H1 (cell line): ENCODE results near the gene EPHA1. TPM values are rescaled to one million over a fixed set of nuclear protein-coding genes. Genes with fewer than 3 reads are reported as not detected.
"Not testable (repeated sequence)": the region's sequence is repeated elsewhere in the genome, so short reads cannot be mapped to it uniquely, and the experiment has no call there.

Source experiments
- CTCF ChIA-PET: fragments of 300-600 bp; sonication (Branson Sonifier 250); formaldehyde crosslinking; loops from one replicate; lab custom pipeline; 2021; ENCODE audit not compliant: partially characterized antibody; lab: Charles Lee
- POLR2A ChIA-PET: fragments of 300-600 bp; sonication (Branson Sonifier 250); formaldehyde crosslinking; loops from one replicate; lab custom pipeline; 2021; ENCODE audit warnings: inconsistent platforms; ENCODE audit not compliant: partially characterized antibody; lab: Charles Lee
- DNase-seq, 2 experiments: peaks; one replicate each; pipeline versions ENCODE4 v3.0.0 to v3.0.0-alpha.2; 2010 to 2022; ENCODE audit warnings: low spot score in 2 of 2, low read depth in 1 of 2, mixed read lengths in 1 of 2
- FAIRE-seq: peaks from 2 replicates; lab custom pipeline; 2011; peaks lifted over from hg19 to GRCh38; lab: Jason Lieb, UNC
- H2AFZ ChIP-seq: 2 replicates; pipeline ENCODE4 v1.8.1; 2012; ENCODE audit warnings: low read length, inconsistent platforms
- H2AK5ac ChIP-seq: 2 replicates; pipeline ENCODE4 v1.6.1; 2013; ENCODE audit warnings: low read depth, low read length
- H2BK120ac ChIP-seq: replicated peaks from 2 replicates; pipeline ENCODE3; 2013; ENCODE audit warnings: low read depth, low read length, inconsistent platforms
- H2BK12ac ChIP-seq: 2 replicates; pipeline ENCODE4 v1.6.1; 2013; ENCODE audit warnings: low read depth, low read length
- H2BK15ac ChIP-seq: 2 replicates; pipeline ENCODE4 v1.6.1; 2013; ENCODE audit warnings: low read length
- H2BK20ac ChIP-seq: 2 replicates; pipeline ENCODE4 v1.6.1; 2013; ENCODE audit warnings: low read length
- H2BK5ac ChIP-seq: 2 replicates; pipeline ENCODE4 v1.6.1; 2013; ENCODE audit warnings: low read depth, low read length
- H3K14ac ChIP-seq: 2 replicates; pipeline ENCODE4 v1.6.1; 2013; ENCODE audit warnings: inconsistent platforms; ENCODE audit not compliant: insufficient read length
- H3K18ac ChIP-seq: 2 replicates; pipeline ENCODE4 v1.6.1; 2013; ENCODE audit warnings: low read length; ENCODE audit errors: extremely low read depth
- H3K23ac ChIP-seq: 2 replicates; pipeline ENCODE4 v1.6.1; 2013; ENCODE audit warnings: inconsistent platforms; ENCODE audit not compliant: insufficient read length
- H3K23me2 ChIP-seq: 2 replicates; pipeline ENCODE4 v1.6.1; 2013; ENCODE audit warnings: low read depth, low read length
- H3K27ac ChIP-seq: 2 replicates; pipeline ENCODE4 v1.6.1; 2011; ENCODE audit warnings: low read depth, low read length, inconsistent platforms
- H3K27me3 ChIP-seq, 4 experiments: replicated peaks in 1 of 4; 1 replicate in 1 of 4; 2 replicates in 3 of 4; pipeline versions ENCODE4 v1.6.1 to v1.8.1; 2011 to 2013; ENCODE audit warnings: low read length in 3 of 4, mild to moderate bottlenecking in 3 of 4, inconsistent platforms in 2 of 4, mixed read lengths in 2 of 4, moderate library complexity in 1 of 4; ENCODE audit not compliant: control insufficient read depth in 3 of 4, insufficient read depth in 3 of 4; ENCODE audit errors: extremely low read depth in 1 of 4
- H3K36me3 ChIP-seq, 4 experiments: 2 replicates each; pipeline versions ENCODE4 v1.6.1 to v1.8.1; 2011 to 2013; ENCODE audit warnings: mild to moderate bottlenecking in 4 of 4, low read length in 3 of 4, moderate library complexity in 2 of 4, control low read depth in 1 of 4, inconsistent platforms in 1 of 4; ENCODE audit not compliant: insufficient read depth in 4 of 4, control insufficient read depth in 2 of 4
- H3K4ac ChIP-seq: replicated peaks from 2 replicates; pipeline ENCODE3; 2013; ENCODE audit warnings: low read length, low read depth, mixed read lengths, inconsistent platforms; ENCODE audit not compliant: insufficient read length
- H3K4me1 ChIP-seq, 4 experiments: replicated peaks in 1 of 4; 1 replicate in 1 of 4; 2 replicates in 3 of 4; pipeline versions ENCODE4 v1.6.1 to v1.8.1; 2011 to 2013; ENCODE audit warnings: low read length in 3 of 4, inconsistent platforms in 2 of 4, mixed read lengths in 1 of 4; ENCODE audit not compliant: insufficient read depth in 4 of 4, control insufficient read depth in 3 of 4
- H3K4me2 ChIP-seq, 2 experiments: 2 replicates each; pipeline versions ENCODE4 v1.6.1 to v1.8.1; 2011 to 2013; ENCODE audit warnings: low read depth in 2 of 2, low read length in 2 of 2, control low read depth in 1 of 2, inconsistent platforms in 1 of 2, mild to moderate bottlenecking in 1 of 2; ENCODE audit not compliant: insufficient read depth in 1 of 2
- H3K4me3 ChIP-seq, 4 experiments: fragments of 200-600, 300-600 bp in 1 of 4; sonication (generic), shearing (Covaris generic), sonication (Bioruptor Twin) in 1 of 4; 2 replicates each; pipeline versions ENCODE4 v1.5.1 to v1.8.1; 2011 to 2016; ENCODE audit warnings: low read length in 4 of 4, low read depth in 3 of 4, control low read depth in 2 of 4, inconsistent platforms in 2 of 4, mild to moderate bottlenecking in 2 of 4, mixed read lengths in 1 of 4, moderate library complexity in 1 of 4; ENCODE audit not compliant: insufficient read depth in 2 of 4; ENCODE audit errors: extremely low read depth in 1 of 4
- H3K56ac ChIP-seq: replicated peaks from 2 replicates; pipeline ENCODE3; 2013; ENCODE audit warnings: low read depth, mild to moderate bottlenecking, mixed read lengths, low read length, inconsistent platforms; ENCODE audit not compliant: insufficient read length
- H3K79me1 ChIP-seq: 2 replicates; pipeline ENCODE4 v1.6.1; 2013; ENCODE audit warnings: low read depth, low read length, control low read depth
- H3K79me2 ChIP-seq, 2 experiments: 2 replicates each; pipeline versions ENCODE4 v1.6.1 to v1.8.1; 2012 to 2013; ENCODE audit warnings: low read length in 2 of 2, mild to moderate bottlenecking in 2 of 2, inconsistent platforms in 1 of 2; ENCODE audit not compliant: insufficient read depth in 2 of 2, control insufficient read depth in 1 of 2
- H3K9ac ChIP-seq, 4 experiments: replicated peaks in 1 of 4; 1 replicate in 1 of 4; 2 replicates in 3 of 4; pipeline versions ENCODE4 v1.6.1 to v1.8.1; 2011 to 2013; ENCODE audit warnings: low read depth in 3 of 4, low read length in 3 of 4, control low read depth in 2 of 4, mild to moderate bottlenecking in 2 of 4, moderate library complexity in 2 of 4, inconsistent platforms in 1 of 4; ENCODE audit errors: extremely low read depth in 1 of 4
- H3K9me3 ChIP-seq, 2 experiments: 2 replicates each; pipeline versions ENCODE4 v1.6.1 to v1.8.1; 2012 to 2013; ENCODE audit warnings: mild to moderate bottlenecking in 2 of 2, moderate library complexity in 2 of 2, control low read depth in 1 of 2, inconsistent platforms in 1 of 2, low read depth in 1 of 2, low read length in 1 of 2, mixed read lengths in 1 of 2; ENCODE audit not compliant: insufficient read depth in 2 of 2
- H4K20me1 ChIP-seq, 2 experiments: replicated peaks in 1 of 2; 2 replicates each; pipeline versions ENCODE3 to v1.8.1; 2011 to 2013; ENCODE audit warnings: inconsistent platforms in 2 of 2, low read length in 2 of 2, mild to moderate bottlenecking in 1 of 2; ENCODE audit not compliant: insufficient read depth in 2 of 2, control insufficient read depth in 1 of 2
- H4K5ac ChIP-seq: 2 replicates; pipeline ENCODE4 v1.6.1; 2013; ENCODE audit warnings: low read length, low read depth, mixed read lengths, inconsistent platforms; ENCODE audit not compliant: insufficient read length
- H4K8ac ChIP-seq: 2 replicates; pipeline ENCODE4 v1.8.0; 2013; ENCODE audit warnings: mild to moderate bottlenecking, moderate library complexity, low read length, inconsistent platforms; ENCODE audit not compliant: insufficient read depth; ENCODE audit errors: extremely low read depth
- H4K91ac ChIP-seq: replicated peaks from 2 replicates; pipeline ENCODE3; 2013; ENCODE audit warnings: low read length, mixed read lengths, inconsistent platforms; ENCODE audit not compliant: insufficient read length
- ATF3 ChIP-seq: IDR thresholded peaks from 2 replicates; pipeline ENCODE4 v1.6.1; 2011; ENCODE audit warnings: low read depth, mild to moderate bottlenecking, low read length; ENCODE audit not compliant: insufficient read depth
- MAX ChIP-seq: IDR thresholded peaks from 2 replicates; pipeline ENCODE4 v1.6.1; 2012; ENCODE audit warnings: inconsistent platforms
- WGBS, 2 experiments: shearing (Covaris generic) in 1 of 2; methylation state at CpG; one replicate each; pipeline versions ENCODE4 v1.1.6 to v1.1.7; 2013 to 2015; ENCODE audit warnings: low lambda C conversion rate in 2 of 2, mixed read lengths in 2 of 2, inconsistent platforms in 1 of 2, low coverage in 1 of 2, missing lambda C conversion rate in 1 of 2; ENCODE audit not compliant: insufficient replicate concordance in 2 of 2, insufficient coverage in 1 of 2, insufficient read length in 1 of 2; ENCODE audit errors: extremely low coverage in 1 of 2, missing lambda C conversion rate in 1 of 2; 5-methylcytosine and 5-hydroxymethylcytosine counted together
- polyA plus RNA-seq, 7 experiments: library from polyadenylated mRNA; depleted of rRNA in 3 of 7; stranded (reverse) in 5 of 7; unstranded in 2 of 7; fragments of >200 nt in 5 of 7; fragments of 200-250 nt in 2 of 7; gene quantifications; 1 replicate in 5 of 7; 2 replicates in 1 of 7; 4 replicates in 1 of 7; pipeline versions ENCODE4 v1.2.1 to v1.2.3, GENCODE V29; 2011 to 2013; ENCODE audit warnings: missing spikeins in 2 of 7, mixed read lengths in 2 of 7
- total RNA-seq: library from RNA; stranded (reverse); fragmentation: NEBNext Ultra II Directional; extraction: Animal tissue kit (Norgen Biotek cat#: 25700); gene quantifications from 2 replicates; pipeline ENCODE4 v1.2.1, GENCODE V29; 2021

Gene EPHA1
- total and polyA plus RNA-seq, 2 of the 8 experiments (the other 6 are each of a cell fraction or from before 2014, with no cell fraction given) = 86.5 to 133 TPM

- TF ChIP-seq ATF3 (no peak), MAX (no peak)
Measured at GRCh38 chr7:143422033-143422432, 13.4 kb upstream of the EPHA1 start (continued).

GRCh38 chr7:143420624-143421023, 12.0 kb upstream of the EPHA1 start:
- H2BK12ac ChIP-seq, H3K4me3 ChIP-seq, H2BK120ac ChIP-seq, H4K91ac ChIP-seq, H3K4ac ChIP-seq, H2AK5ac ChIP-seq, H2AFZ ChIP-seq, H3K23ac ChIP-seq, H3K23me2 ChIP-seq, H3K79me2 ChIP-seq, H2BK5ac ChIP-seq, DNase-seq, H4K5ac ChIP-seq, H3K4me2 ChIP-seq, H3K27me3 ChIP-seq, H3K14ac ChIP-seq, FAIRE-seq, H4K8ac ChIP-seq, H3K56ac ChIP-seq, H2BK20ac ChIP-seq, H3K9ac ChIP-seq, H3K18ac ChIP-seq, H3K36me3 ChIP-seq, H4K20me1 ChIP-seq, H3K9me3 ChIP-seq, H3K4me1 ChIP-seq, H3K27ac ChIP-seq, H3K79me1 ChIP-seq, H2BK15ac ChIP-seq, POLR2A ChIA-PET: not testable (repeated sequence)
- WGBS, 2 experiments = 57% methylated on average over 3 of the region's 3 CpGs; no CpG with 5 or more reads in 1 of the 2 experiments
- CTCF ChIA-PET = interaction anchor here (1.6 kb wide), 2 partner anchors 8 to 75 kb away, joined by 3 to 6 read pairs; no protein-coding TSS in a partner anchor
